Measurements from ENCODE around the gene DPPA5. TPM values are rescaled to one million over a fixed set of nuclear protein-coding genes. Genes with fewer than 3 reads are reported as not detected.

Gene DPPA5
- total and polyA plus RNA-seq, 2 donors (not counting 1 experiment from before 2014, with no cell fraction given) = not detected

DNA sequence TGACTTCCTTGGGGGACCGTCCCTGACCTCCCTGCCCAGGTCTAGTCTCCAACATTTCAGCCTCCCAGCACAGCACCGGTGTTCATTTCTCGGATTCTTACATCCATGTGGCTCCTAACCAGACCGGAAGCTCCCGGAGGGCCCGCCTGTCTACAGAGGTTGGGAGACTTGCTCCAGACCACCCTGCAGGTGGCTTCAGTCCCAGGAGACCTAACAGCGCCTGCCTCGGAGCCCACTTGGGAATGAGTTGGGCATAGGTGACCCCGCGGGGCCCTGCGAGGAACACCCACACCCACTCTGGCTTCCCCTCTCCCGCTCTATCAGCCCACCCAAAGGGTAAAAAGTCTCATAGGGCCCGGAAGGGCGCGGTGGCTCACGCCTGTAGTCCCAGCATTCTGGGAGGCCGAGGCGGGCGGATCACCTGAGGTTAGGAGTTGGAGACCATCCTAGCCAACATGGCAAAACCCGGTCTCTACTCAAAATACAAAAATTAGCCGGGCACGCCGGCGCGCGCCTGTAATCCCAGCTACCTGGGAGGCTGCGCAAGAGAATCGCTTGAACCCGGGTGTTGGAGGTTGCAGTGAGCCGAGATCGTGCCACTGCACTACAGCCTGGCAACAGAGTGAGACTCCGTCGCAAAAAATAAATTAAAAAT lies 5.4 kb downstream of the DPPA5 start:
- WGBS (ENCODE audit: insufficient coverage) = 58% methylated on average over 21 of the region's 33 CpGs
- H3K27ac ChIP-seq (ENCODE audit: low read length in 2 of 2) = no peak overlapping the region
- no peak for ATAC-seq (ENCODE audit: low read depth)
- no peak overlapping the region for H3K27ac Mint-ChIP-seq
- H3K9ac ChIP-seq (ENCODE audit: low read length) = no peak overlapping the region
- no peak overlapping the region for H3K4me3 Mint-ChIP-seq
- no peaks in the 10 kb centered on the region for H3K4me1 ChIP-seq (ENCODE audit: control insufficient read depth in 2 of 2, insufficient read depth in 2 of 2, low read length in 2 of 2)
- ChIA-PET POLR2A (no interaction called here), CTCF (interaction anchor here (1.7 kb wide), 1 partner anchor 22 kb away, joined by 8 read pairs; no protein-coding TSS in a partner anchor)
- no peaks in the 10 kb centered on the region for H3K79me2 ChIP-seq (ENCODE audit: control insufficient read depth, insufficient read depth, low read length)
- H2AFZ ChIP-seq (ENCODE audit: insufficient read depth, low read depth, low read length, poor library complexity, severe bottlenecking) = no peak overlapping the region
- no peaks in the 10 kb centered on the region for H4K20me1 ChIP-seq (ENCODE audit: control insufficient read depth, insufficient read depth, low read length, poor library complexity, severe bottlenecking)
- DNase-seq = no peak
- H3K4me2 ChIP-seq (replicated peaks; ENCODE audit: low read depth, low read length, poor library complexity, severe bottlenecking) = no peak overlapping the region
- H3K9me3 Mint-ChIP-seq (ENCODE audit: insufficient read depth) = no peaks in the 10 kb centered on the region
- TF ChIP-seq, protein P1, sequence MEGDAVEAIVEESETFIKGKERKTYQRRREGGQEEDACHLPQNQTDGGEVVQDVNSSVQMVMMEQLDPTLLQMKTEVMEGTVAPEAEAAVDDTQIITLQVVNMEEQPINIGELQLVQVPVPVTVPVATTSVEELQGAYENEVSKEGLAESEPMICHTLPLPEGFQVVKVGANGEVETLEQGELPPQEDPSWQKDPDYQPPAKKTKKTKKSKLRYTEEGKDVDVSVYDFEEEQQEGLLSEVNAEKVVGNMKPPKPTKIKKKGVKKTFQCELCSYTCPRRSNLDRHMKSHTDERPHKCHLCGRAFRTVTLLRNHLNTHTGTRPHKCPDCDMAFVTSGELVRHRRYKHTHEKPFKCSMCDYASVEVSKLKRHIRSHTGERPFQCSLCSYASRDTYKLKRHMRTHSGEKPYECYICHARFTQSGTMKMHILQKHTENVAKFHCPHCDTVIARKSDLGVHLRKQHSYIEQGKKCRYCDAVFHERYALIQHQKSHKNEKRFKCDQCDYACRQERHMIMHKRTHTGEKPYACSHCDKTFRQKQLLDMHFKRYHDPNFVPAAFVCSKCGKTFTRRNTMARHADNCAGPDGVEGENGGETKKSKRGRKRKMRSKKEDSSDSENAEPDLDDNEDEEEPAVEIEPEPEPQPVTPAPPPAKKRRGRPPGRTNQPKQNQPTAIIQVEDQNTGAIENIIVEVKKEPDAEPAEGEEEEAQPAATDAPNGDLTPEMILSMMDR (IDR thresholded peaks at IDR 0.05) = no peak
- no peak for TF ChIP-seq EZH2 (IDR thresholded peaks at IDR 0.05; ENCODE audit: borderline replicate concordance, insufficient read depth, low read depth, low read length, poor library complexity, severe bottlenecking)
- H3K9me3 ChIP-seq (ENCODE audit: control extremely low read depth in 1 of 3, control insufficient read depth in 2 of 3, insufficient read depth in 1 of 3, low read length in 2 of 3) = peaks cover 0 to 9% (median 0%) of the 10 kb centered on the region in 3 donors
- H3K27me3 Mint-ChIP-seq = peaks cover 33% of the 10 kb centered on the region
- no peaks in the 10 kb centered on the region for H3K36me3 ChIP-seq (replicated peaks in 1 of 2; ENCODE audit: control extremely low read depth in 1 of 2, control insufficient read depth in 1 of 2, extremely low read depth in 1 of 2, insufficient read depth in 2 of 2, low read length in 1 of 2)
- H3K4me3 ChIP-seq (ENCODE audit: control extremely low read depth in 1 of 5, extremely low read depth in 1 of 5, insufficient read depth in 1 of 5, low read depth in 2 of 5, low read length in 4 of 5) = no peak overlapping the region
- H3K27me3 ChIP-seq (replicated peaks in 1 of 4; ENCODE audit: control extremely low read depth in 1 of 4, control insufficient read depth in 3 of 4, insufficient read depth in 4 of 4, low read length in 3 of 4) = peaks cover 0 to 27% (median 19%) of the 10 kb centered on the region in 4 experiments
- no peaks in the 10 kb centered on the region for H3K4me1 Mint-ChIP-seq
- intact Hi-C loops (cut with micrococcal nuclease) = no loop called here

DNA sequence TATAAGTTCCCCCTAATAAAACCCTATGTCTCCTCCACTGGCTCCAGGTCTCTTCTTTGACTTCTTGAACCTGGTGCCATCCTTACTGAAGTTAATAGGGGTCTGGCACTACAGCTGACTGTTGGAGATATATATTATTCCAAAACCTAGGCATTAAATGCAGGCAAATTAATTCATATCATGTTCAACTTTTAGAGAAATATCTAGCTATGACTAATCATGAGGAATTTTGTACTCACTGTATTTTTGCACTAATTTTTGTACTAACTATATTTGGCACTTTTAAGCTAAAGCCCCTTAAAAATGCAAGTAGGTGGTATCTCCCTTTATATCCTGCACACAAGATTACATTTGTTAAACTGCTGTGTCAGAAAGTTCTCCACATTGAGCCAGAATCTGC lies 10.9 kb downstream of the DPPA5 start:
- Mint-ChIP-seq H3K9me3 (ENCODE audit: insufficient read depth) (no peaks in the 10 kb centered on the region), H3K27ac (no peak overlapping the region), H3K4me3 (no peak overlapping the region), H3K4me1 (no peaks in the 10 kb centered on the region), H3K27me3 (peaks cover 16% of the 10 kb centered on the region)
- Histone ChIP-seq H3K4me2 (replicated peaks; ENCODE audit: low read depth, low read length, poor library complexity, severe bottlenecking) (no peak overlapping the region), H3K9ac (ENCODE audit: low read length) (no peak overlapping the region), H3K79me2 (ENCODE audit: control insufficient read depth, insufficient read depth, low read length) (no peaks in the 10 kb centered on the region), H2AFZ (ENCODE audit: insufficient read depth, low read depth, low read length, poor library complexity, severe bottlenecking) (no peak overlapping the region), H3K4me3 (ENCODE audit: control extremely low read depth in 1 of 5, extremely low read depth in 1 of 5, insufficient read depth in 1 of 5, low read depth in 2 of 5, low read length in 4 of 5) (no peak overlapping the region), H3K9me3 (ENCODE audit: control extremely low read depth in 1 of 3, control insufficient read depth in 2 of 3, insufficient read depth in 1 of 3, low read length in 2 of 3) (no peaks in the 10 kb centered on the region), H3K4me1 (ENCODE audit: control insufficient read depth in 2 of 2, insufficient read depth in 2 of 2, low read length in 2 of 2) (no peaks in the 10 kb centered on the region), H4K20me1 (ENCODE audit: control insufficient read depth, insufficient read depth, low read length, poor library complexity, severe bottlenecking) (no peaks in the 10 kb centered on the region), H3K36me3 (replicated peaks in 1 of 2; ENCODE audit: control extremely low read depth in 1 of 2, control insufficient read depth in 1 of 2, extremely low read depth in 1 of 2, insufficient read depth in 2 of 2, low read length in 1 of 2) (no peaks in the 10 kb centered on the region), H3K27ac (ENCODE audit: low read length in 2 of 2) (no peak overlapping the region), H3K27me3 (replicated peaks in 1 of 4; ENCODE audit: control extremely low read depth in 1 of 4, control insufficient read depth in 3 of 4, insufficient read depth in 4 of 4, low read length in 3 of 4) (peaks cover 0 to 11% (median 3%) of the 10 kb centered on the region in 4 experiments)
- ChIA-PET CTCF (interaction anchor here (1.0 kb wide), 1 partner anchor 16 kb away, joined by 3 read pairs; no protein-coding TSS in a partner anchor), POLR2A (no interaction called here)
- TF ChIP-seq, protein P1 (IDR thresholded peaks at IDR 0.05) = no peak
- no peak for TF ChIP-seq EZH2 (IDR thresholded peaks at IDR 0.05; ENCODE audit: borderline replicate concordance, insufficient read depth, low read depth, low read length, poor library complexity, severe bottlenecking)
- DNase-seq (no peak), ATAC-seq (ENCODE audit: low read depth) (no peak)
- intact Hi-C loops (cut with micrococcal nuclease) = no loop called here

Measured in B cell (primary cell).